Superior temporal gyrus (tissue), 1 donor: ENCODE results near the gene CASP2.
"Not testable (repeated sequence)": the region's sequence is repeated elsewhere in the genome, so short reads cannot be mapped to it uniquely, and the experiment has no call there.

ENCODE experiments used
- DNase-seq: peaks from one replicate; pipeline ENCODE4 v3.0.0-alpha.2; 2016; ENCODE audit errors: extremely low spot score

The CASP2 gene

GRCh38 chr7:143264196-143264568, 24.0 kb upstream of the CASP2 start:
- DNase-seq, result not testable (repeated sequence)

GRCh38 chr7:143265017-143265693, 23.0 kb upstream of the CASP2 start:
- DNase-seq, result no peak

GRCh38 chr7:143269251-143269650, 18.9 kb upstream of the CASP2 start:
- DNase-seq, result no peak

GRCh38 chr7:143271240-143271639, 16.9 kb upstream of the CASP2 start:
- DNase-seq, result no peak

GRCh38 chr7:143272871-143273270, 15.3 kb upstream of the CASP2 start:
- DNase-seq, result no peak

GRCh38 chr7:143279186-143280098, 8.7 kb upstream of the CASP2 start:
- peak; percentile 98 for DNase-seq

GRCh38 chr7:143280160-143280559, 8.0 kb upstream of the CASP2 start:
- no peak for DNase-seq

- no peak for DNase-seq
Measured at GRCh38 chr7:143280566-143280965, 7.6 kb upstream of the CASP2 start.

GRCh38 chr7:143281529-143281928, 6.6 kb upstream of the CASP2 start:
- no peak for DNase-seq

GRCh38 chr7:143282124-143282523, 6.0 kb upstream of the CASP2 start:
- no peak for DNase-seq

- DNase-seq, result no peak
Measured at GRCh38 chr7:143283381-143283780, 4.8 kb upstream of the CASP2 start.

GRCh38 chr7:143284591-143285469, 3.3 kb upstream of the CASP2 start, which contains the start of gene TMEM139:
Gene TMEM139 (plus strand): TSS chr7:143284958. CDS start chr7:143285958, 1,000 bp downstream.
- DNase-seq, result no peak

GRCh38 chr7:143285470-143285778, 2.7 kb upstream of the CASP2 start:
- no peak for DNase-seq

GRCh38 chr7:143285806-143286521, 2.2 kb upstream of the CASP2 start:
- peak; percentile 92 for DNase-seq

GRCh38 chr7:143286522-143286890, 1.6 kb upstream of the CASP2 start:
- DNase-seq, result peak; percentile 68

GRCh38 chr7:143287339-143287934, 714 bp upstream of the CASP2 start:
- no peak for DNase-seq

GRCh38 chr7:143288836-143289235, 685 bp downstream of the CASP2 start:
- DNase-seq, result no peak

- no peak for DNase-seq
Measured at GRCh38 chr7:143289421-143289820, 1.3 kb downstream of the CASP2 start.

GRCh38 chr7:143289888-143290287, 1.7 kb downstream of the CASP2 start:
- DNase-seq, result not testable (repeated sequence)

- no peak for DNase-seq
Measured at GRCh38 chr7:143290293-143290692, 2.1 kb downstream of the CASP2 start.

GRCh38 chr7:143292876-143293275, 4.7 kb downstream of the CASP2 start:
- no peak for DNase-seq
